Liver (tissue), 3 donors: ENCODE results near the gene NFIB.
A peak's percentile ranks its signal among the peaks of the same experiment; 100 is the strongest.

Experiments used
- CTCF ChIP-seq: fragments of 150-350 bp; IDR thresholded peaks from 2 replicates; pipeline ENCODE4 v1.5.1; 2017; ENCODE audit warnings: improper control_type of control experiment, low read depth, low read length; ENCODE audit not compliant: missing input control
- JUND ChIP-seq, 2 donors: IDR thresholded peaks; 2 replicates each; pipeline ENCODE4 v1.6.1; 2016; ENCODE audit warnings: antibody characterized with exemption in 2 of 2
- MAX ChIP-seq: IDR thresholded peaks from 2 replicates; pipeline ENCODE4 v1.6.1; 2016; ENCODE audit warnings: antibody characterized with exemption
- RAD21 ChIP-seq, 2 donors: IDR thresholded peaks; 2 replicates each; pipeline ENCODE4 v1.6.1; 2016; ENCODE audit warnings: antibody characterized with exemption in 2 of 2, mild to moderate bottlenecking in 2 of 2
- REST ChIP-seq: IDR thresholded peaks from 2 replicates; pipeline ENCODE4 v1.6.1; 2016; ENCODE audit warnings: antibody characterized with exemption, mild to moderate bottlenecking
- SP1 ChIP-seq: IDR thresholded peaks from 2 replicates; pipeline ENCODE4 v1.6.1; 2018; ENCODE audit warnings: antibody characterized with exemption, mild to moderate bottlenecking
- TAF1 ChIP-seq: conservative IDR thresholded peaks from 2 replicates; pipeline ENCODE4 v1.6.1; 2016; ENCODE audit warnings: antibody characterized with exemption, mild to moderate bottlenecking
- YY1 ChIP-seq: IDR thresholded peaks from 2 replicates; pipeline ENCODE4 v1.6.1; 2016; ENCODE audit warnings: antibody characterized with exemption, mild to moderate bottlenecking
- donor health status: healthy.
- donor health status: healthy.

- no peak for TF ChIP-seq TAF1
- TF ChIP-seq CTCF = no peak
- peak in 1 of 2 donors; percentile 63 for TF ChIP-seq JUND (IDR thresholded peaks at IDR 0.05)
- TF ChIP-seq SP1 = no peak
- no peak for TF ChIP-seq REST
- no peak for TF ChIP-seq RAD21 (IDR thresholded peaks at IDR 0.05)
- no peak for TF ChIP-seq MAX
- no peak for TF ChIP-seq YY1
These were observed 75.4 kb downstream of the NFIB start for GRCh38 chr9:14238518-14238917.
